Retinal pigment epithelial cell (primary cell): ENCODE results near the gene COG1.

Experiments
- DNase-seq: peaks from one replicate; pipeline ENCODE4 v3.0.0-alpha.2; 2010; ENCODE audit warnings: low read depth
- H3K4me3 ChIP-seq: 2 replicates; pipeline ENCODE4 v1.5.1; 2011; ENCODE audit warnings: mild to moderate bottlenecking, low read length, control low read depth, moderate library complexity
- TF ChIP-seq, protein P1 (sequence below): conservative IDR thresholded peaks from 2 replicates; pipeline ENCODE4 v1.5.1; 2011; ENCODE audit warnings: low read depth, low read length, control low read depth, inconsistent platforms

The COG1 gene

DNA sequence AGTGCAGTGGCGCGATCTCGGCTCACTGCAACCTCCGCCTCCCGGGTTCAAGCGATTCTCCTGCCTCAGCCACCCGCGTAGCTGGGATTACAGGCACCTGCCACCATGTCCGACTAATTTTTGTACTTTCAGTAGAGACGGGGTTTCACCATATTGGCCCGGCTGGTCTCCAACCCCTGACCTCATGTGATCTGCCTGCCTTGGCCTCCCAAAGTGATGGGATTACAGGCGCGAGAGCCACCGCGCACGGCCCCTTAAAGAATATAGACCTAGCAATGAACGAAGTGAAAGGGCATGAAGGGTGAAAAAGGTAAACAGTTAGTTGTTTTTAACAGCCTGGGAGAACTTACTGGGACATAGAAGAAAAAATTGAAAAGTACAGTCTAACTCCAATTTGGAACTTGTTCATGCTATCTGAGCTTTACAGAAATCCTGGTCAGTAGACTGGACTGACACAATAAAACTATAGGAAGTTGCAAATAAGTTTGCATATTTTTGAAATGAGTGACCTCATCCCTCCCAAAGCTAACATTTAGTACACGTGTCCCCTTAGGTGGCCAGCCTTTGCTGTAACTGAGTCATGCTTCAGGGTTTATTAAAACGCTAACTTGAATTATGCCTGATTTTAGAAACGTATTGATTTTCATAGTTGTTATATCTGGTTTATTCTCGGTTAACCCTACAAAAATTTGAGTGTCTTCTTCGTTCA lies 1.8 kb downstream of the COG1 start:
- TF ChIP-seq, protein P1, sequence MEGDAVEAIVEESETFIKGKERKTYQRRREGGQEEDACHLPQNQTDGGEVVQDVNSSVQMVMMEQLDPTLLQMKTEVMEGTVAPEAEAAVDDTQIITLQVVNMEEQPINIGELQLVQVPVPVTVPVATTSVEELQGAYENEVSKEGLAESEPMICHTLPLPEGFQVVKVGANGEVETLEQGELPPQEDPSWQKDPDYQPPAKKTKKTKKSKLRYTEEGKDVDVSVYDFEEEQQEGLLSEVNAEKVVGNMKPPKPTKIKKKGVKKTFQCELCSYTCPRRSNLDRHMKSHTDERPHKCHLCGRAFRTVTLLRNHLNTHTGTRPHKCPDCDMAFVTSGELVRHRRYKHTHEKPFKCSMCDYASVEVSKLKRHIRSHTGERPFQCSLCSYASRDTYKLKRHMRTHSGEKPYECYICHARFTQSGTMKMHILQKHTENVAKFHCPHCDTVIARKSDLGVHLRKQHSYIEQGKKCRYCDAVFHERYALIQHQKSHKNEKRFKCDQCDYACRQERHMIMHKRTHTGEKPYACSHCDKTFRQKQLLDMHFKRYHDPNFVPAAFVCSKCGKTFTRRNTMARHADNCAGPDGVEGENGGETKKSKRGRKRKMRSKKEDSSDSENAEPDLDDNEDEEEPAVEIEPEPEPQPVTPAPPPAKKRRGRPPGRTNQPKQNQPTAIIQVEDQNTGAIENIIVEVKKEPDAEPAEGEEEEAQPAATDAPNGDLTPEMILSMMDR = no peak
- DNase-seq = no peak
- peak overlapping the region; percentile 22 for H3K4me3 ChIP-seq

DNA sequence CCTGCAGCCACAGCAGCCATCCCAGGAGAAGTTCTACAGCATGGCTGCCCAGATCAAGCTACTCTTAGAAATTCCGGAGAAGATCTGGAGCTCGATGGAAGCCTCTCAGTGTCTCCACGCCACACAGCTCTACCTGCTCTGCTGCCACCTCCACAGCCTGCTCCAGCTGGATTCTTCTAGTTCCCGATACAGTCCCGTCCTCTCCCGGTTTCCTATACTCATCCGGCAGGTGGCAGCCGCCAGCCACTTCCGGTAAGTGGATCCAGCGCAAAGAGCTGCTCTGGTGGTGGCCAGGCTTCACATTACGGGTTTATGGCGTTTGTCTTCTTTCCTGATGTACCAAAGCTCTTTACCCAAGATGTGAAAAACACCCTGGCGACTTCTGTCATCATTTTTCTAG lies 3.6 kb downstream of the COG1 start:
- TF ChIP-seq, protein P1 = peak; percentile 60
- no peak for DNase-seq
- no peak overlapping the region for H3K4me3 ChIP-seq

DNA sequence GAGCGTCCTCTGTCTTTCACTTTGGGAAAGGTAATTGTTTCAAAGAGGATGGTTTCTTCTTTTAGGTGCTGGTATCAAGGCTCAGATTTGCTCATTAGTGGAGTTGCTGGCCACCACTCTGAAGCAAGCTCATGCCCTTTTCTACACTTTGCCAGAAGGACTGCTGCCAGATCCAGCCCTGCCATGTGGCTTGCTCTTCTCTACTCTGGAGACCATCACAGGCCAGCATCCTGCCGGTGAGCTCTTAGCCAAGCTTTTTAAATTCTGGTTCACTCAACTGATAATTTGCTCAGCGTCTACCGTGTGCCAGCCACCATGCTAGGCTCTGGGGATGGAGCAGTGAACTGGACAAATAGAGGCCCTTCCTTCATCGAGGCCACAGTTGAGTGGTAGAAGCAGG lies 4.3 kb downstream of the COG1 start:
- TF ChIP-seq, protein P1 = no peak
- no peak overlapping the region for H3K4me3 ChIP-seq
- no peak for DNase-seq

DNA sequence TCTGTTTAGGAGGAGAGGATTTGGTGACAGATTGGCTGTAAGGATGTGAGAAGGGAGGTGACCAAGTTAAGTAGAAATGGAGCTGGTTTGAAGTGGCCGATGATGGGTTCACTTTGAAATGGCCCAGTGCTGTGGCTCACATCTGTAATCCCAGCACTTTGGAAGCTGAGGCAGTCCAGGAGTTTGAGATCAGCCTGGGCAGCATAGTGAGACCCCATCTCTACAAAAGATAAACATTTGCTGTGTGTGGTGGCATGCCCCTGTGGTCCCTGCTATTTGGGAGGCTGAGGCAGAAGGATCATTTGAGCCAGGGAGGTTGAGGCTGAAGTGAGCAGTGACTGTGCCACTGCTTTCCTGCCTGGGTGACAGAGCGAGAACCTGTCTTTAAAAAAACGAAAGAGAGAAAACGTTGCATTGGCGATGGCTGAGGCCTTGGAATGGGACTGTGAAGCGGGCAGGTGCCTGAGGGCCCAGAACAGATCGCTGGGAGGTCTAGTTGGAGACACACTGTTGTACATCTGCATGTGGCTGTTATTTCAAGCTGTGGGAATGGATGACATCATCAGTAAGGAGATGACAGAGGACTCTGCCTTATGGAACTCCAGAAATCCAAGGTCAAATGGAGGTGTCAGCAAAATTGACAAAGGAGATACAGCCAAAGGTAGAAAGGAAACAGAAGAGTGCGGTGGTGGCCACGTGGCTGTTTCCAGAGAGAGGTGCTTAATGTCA lies 5.5 kb downstream of the COG1 start:
- no peak for DNase-seq
- TF ChIP-seq, protein P1 = no peak
- H3K4me3 ChIP-seq = no peak overlapping the region

DNA sequence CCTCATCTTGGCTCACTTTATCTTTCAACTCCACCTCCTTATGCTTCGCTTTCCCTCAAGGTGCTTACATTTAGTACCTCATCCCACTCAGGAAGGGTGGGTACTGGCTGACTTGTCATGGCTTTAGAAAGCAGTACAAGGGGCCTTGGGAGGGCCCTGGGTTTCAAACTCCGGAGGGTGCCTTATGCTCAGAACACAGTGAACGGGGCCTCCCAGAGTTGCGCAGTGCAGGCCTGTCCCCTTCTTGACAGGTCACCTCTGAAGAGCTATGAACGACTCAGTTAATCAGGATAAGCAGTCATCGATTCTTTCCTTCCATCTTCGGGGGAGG lies 6.0 kb downstream of the COG1 start:
- no peak overlapping the region for H3K4me3 ChIP-seq
- DNase-seq = no peak
- TF ChIP-seq, protein P1 = no peak

DNA sequence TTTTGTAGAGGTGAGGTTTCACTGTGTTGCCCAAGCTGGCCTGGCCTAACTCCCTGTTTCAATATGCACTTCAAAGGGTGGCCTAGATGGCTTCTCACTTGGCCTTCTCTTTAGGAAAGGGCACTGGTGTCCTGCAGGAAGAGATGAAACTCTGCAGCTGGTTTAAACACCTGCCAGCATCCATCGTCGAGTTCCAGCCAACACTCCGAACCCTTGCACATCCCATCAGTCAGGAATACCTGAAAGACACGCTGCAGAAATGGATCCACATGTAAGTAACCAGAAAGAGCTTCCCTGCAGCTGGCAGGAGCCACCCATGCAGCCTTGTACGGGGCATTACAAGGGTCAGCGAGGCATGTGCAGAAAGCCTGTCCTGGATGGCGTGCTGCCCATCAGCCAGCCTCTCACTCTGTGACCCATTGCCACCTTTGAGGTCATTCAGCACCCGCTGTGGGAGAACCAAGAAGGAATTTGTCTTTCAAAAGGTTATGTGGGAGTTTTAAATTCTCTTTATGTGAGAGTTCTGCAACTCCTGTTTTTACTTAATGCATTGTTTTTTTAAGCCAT lies 7.0 kb downstream of the COG1 start:
- TF ChIP-seq, protein P1 = no peak
- H3K4me3 ChIP-seq = no peak overlapping the region
- DNase-seq = no peak

DNA sequence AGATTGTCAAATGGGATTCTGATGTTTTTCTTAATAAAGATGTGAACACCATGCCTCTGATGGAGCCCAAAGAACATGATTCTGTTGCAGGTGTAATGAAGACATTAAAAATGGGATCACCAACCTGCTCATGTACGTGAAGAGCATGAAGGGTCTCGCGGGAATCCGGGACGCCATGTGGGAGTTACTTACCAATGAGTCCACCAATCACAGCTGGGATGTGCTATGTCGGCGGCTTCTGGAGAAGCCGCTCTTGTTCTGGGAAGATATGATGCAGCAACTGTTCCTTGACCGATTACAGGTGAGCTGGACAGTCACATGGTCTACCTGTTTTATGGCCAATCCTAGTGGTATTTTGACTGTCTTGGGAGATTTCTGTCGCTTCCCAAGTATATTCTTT lies 7.6 kb downstream of the COG1 start:
- DNase-seq = no peak
- H3K4me3 ChIP-seq = no peak overlapping the region
- TF ChIP-seq, protein P1 = no peak
